GM12878 (cell line): Measurements from ENCODE around the gene COPE.

Experiments
- JUND ChIP-seq: IDR thresholded peaks from 2 replicates; pipeline ENCODE4 v1.6.1; 2012; ENCODE audit warnings: low read depth, mild to moderate bottlenecking, low read length, improper control_type of control experiment, moderate library complexity
- NR2C2 ChIP-seq: IDR thresholded peaks from 2 replicates; pipeline ENCODE4 v1.6.1; 2011; ENCODE audit warnings: borderline replicate concordance, low read depth; ENCODE audit not compliant: control insufficient read depth, insufficient read length

DNA sequence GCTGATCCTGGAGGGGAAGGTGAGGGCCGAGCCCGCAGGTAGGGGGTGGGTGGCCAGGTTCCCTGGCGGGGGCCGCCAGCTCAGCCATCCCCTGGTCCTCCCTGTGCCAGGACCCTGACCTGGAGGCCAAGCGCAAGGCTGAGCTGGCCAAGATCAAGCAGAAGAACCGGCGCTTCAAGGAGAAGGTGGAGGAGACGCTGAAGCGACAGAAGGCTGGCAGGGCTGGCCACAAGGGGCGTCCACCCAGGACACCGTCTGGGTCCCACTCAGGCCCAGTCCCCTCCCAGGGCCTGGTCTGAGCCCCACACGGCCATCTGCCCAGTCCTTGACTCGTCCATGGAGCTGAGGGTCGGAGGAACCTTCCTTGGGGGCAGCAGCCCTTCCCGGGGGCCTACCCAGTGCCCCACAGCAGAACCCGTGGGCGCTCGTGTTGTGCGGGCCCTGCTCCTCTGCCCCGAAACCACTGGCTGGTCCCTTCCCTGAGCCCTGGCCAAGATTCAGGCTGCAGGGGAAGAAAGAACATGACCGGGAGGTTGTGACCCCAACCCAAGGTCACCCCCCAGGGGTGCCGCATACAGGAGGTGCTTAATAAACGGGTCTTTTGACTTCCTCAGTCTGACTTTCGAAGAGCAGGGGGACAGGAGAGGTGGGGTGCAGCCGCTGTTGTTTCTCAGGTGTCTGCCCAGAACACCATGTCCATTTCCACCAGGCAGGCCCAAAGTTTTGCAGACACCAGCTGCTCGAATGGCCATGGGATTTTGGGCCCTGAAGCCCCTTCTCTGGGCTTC, 9.0 kb upstream of the COPE start:
- TF ChIP-seq NR2C2: no peak
- no peak for TF ChIP-seq JUND
